Germinal center (tissue), 1 donor: ENCODE data around the gene CMIP.

ENCODE experiments used
- DNase-seq: peaks from one replicate; pipeline ENCODE4 v3.0.0; 2012; ENCODE audit warnings: mixed read lengths, low spot score

CMIP gene

DNA sequence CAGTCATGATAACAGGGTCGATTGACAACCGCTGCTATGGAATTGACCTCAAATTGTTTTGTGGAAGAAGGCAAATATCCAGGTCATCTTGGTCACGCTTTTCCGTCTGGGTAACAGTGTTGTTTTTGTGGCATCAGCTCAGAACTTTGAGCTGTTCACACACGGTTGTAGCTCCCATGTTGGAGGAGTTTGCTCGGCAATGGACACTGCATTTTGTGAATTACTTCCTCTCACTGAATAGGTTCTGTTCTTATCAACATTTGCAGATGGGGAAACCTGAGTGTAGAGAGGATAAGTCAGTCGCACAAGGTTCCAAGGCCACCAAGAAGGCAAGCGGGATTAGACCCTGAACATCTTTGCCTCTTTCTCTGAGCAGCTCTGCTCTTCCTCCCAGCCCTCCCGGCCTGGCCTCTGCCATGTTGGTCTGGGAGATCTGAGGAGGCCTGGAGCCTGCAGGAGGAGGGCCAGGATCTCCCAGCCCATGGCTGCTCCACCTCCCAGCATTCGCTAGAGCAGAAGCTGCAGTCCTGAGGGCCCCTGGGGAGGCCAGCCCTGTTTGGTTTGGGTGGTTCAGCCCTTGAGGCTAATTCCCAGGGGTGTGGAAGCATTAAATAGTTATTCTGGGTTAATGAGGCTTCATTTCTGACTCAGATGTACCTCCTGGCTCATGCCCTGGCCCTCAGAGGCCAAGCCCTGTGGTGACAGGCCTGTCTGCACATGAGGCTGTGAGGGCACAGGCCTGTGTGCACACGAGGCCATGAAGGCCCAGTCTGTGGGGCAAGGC, 180.3 kb downstream of the CMIP start:
- no peak for DNase-seq

DNA sequence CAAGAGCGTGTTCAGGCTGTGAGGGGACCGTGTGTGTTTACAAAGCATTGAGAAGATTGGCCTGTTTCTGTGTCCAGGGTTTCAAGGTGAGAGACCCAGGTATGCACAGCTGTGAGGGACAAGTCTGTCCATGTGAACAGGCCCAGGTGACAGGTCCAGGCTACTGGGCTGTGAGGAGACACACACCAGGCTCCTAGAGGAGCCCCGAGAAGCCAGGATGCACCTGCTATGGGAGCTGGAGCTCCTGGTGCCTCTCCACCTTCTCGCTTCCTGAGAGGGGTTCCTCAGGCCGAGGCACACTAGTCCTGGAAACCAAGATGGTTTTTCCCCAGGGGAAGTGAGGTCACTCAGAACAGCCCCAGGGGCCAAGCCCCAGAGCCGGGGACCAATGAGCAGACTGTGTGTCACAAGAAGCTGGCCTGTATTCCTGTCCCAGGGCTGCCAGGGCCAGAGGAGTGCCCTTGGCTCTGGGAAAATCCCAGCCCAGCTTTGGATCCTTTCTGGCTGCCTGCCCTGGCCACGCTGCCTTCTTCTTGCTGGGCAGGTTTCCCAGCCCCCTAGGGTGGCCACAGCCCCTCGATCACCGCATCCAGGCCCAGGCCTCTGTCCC, 181.0 kb downstream of the CMIP start:
- DNase-seq, result no peak

DNA sequence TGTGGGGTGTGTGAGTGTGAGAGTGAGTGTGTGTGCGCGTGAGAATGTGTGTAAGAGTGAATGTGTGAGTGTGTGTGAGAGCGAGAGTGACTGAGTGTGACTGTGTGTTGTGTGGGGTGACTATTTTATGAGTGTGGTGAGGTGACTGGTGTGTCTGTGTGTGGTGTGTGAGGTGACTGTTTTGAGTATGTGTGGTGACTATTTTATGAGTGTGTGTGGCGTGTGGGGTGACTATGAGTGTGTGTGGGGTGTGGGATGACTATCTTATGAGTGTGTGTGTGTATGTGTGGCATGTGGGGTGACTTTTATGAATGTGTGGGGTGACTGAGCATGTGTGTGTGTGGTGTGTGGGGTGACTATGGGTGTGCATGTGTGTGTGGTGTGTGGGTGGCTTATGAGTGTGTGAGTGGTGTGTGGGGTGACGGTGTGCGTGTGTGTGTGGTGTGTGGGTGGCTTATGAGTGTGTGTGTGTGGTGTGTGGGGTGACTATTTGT, 181.6 kb downstream of the CMIP start:
- no peak for DNase-seq

DNA sequence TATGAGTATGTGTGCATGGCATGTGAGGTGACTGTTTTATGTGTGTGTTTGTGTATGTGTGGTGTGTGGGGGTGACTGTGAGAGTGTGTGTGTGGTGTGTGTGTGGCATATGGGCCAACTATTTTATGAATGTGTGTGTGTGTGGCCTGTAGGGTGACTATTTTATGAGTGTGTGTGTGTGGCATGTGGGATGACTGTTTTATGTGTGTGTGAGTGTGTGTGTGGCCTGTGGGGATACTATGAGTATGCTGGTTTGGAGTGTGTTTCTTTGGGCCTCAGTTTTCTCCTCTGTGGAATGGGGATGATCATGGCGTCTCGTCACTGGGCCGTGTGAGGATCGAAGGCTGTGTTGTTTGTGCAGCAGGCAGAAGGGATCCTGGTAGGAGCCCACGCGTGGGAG, 182.4 kb downstream of the CMIP start:
- no peak for DNase-seq

DNA sequence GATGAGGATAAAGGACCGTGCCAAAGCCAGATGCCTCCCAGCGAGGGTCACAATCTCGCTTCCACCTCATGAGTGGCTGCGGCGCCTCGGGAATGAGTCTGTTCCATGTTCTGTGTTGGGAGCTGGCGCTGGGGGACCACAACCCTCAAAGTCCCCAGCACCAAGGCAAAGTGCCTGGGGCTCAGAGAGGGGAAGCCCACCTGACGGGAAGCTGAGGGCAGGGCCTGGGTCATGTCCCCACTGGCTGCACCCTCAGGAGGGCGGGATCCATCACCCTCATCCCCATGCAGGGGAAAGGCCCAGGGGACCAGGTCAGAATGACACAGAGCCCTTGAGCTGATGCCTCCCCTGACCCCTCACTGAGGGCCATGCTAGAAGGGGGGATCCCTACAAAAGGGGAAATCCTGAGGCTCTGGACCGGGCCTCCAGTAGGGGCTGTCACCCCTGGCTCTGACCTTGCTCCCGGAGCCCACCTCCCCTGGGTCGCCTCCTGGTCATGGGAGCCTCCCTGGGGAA, 183.2 kb downstream of the CMIP start:
- no peak for DNase-seq

DNA sequence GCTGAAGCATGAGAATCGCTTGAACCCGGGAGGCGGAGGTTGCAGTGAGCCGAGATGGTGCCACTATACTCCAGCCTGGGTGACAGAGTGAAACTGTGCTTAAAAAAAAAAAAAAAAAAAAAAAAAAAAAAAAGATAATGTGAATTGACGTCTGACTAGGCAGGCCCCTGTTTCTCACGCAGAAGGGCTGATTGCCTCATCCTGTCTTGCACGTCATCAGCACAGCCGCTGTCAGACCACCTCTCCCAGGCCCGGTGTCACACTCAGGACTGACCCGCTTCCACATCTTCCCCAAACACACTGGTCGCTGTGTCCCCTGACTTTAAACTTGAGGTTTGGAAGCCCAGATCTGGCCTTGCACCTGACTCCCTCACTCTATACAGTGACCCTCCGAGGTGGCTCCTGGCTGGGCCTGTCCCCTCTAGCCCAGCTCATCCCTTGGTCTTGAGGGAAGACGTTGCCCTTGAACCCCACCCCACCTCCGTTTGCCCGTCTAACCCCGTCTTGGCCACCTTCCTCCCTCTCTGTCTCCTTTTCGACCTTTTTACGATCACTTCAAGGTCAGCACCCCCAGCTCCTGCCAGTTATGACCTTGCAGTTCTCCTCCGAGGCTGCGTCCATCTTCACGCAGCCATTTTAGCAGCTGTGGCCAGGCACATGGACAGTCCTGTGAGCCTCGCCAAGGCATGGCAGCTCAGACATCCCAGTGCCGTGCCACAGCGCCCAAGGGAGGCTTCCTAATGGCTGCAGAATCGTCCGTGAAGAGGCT, 184.6 kb downstream of the CMIP start:
- no peak for DNase-seq

DNA sequence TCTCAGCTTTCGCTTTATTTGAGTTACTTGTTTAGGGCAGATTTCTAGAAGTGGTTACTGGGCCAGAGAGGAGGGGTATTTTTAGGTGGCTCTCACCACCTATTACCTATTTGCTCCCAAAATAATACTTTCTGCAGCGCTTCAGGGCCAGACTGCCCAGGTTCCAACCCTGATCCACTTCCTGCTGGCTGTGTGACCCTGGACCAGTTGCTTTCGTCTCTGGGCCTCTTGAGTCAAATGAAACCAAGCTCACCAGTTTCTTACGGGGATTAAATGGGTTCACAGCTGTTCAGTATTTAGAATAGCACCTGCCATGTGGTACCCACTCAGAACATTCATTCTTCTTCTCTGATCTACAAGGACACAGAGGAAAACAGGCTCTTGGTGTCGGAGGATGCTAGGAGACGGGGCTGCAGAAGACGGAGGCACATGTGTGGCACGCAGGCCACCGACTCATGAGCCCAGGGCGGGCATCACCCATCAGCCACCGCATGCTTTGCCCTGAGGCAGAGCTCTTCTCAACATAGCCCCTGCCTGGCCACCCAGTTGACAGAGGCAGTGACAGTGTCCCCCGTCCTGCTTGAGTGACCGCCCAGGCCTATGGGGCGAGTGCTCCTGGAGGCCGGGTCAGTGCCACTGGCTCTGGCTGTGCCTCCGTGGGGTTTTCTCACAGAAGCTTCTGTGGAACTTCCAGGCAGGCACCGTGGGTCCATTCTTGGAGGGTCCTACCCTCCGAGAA, 185.5 kb downstream of the CMIP start:
- no peak for DNase-seq

DNA sequence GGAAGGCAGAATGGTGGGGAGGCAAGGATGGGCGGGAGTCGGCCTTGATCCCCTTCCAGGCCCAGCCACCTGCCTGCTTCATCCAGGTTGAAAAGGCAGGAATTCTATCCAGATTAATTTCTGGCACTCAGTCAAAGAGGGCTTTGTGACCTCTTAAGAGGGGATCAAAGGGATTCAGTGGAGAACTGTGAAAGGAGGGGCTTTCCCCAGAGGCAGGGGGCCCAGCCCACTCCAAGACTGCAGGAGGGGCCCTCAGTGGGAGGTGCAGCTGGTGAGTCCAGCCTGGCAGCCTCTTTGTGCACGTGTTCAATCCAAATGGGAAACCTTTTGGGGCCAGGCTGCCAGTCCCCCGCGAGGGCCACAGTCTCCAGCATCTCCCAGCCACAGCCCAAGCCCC, 186.0 kb downstream of the CMIP start:
- DNase-seq, result no peak

DNA sequence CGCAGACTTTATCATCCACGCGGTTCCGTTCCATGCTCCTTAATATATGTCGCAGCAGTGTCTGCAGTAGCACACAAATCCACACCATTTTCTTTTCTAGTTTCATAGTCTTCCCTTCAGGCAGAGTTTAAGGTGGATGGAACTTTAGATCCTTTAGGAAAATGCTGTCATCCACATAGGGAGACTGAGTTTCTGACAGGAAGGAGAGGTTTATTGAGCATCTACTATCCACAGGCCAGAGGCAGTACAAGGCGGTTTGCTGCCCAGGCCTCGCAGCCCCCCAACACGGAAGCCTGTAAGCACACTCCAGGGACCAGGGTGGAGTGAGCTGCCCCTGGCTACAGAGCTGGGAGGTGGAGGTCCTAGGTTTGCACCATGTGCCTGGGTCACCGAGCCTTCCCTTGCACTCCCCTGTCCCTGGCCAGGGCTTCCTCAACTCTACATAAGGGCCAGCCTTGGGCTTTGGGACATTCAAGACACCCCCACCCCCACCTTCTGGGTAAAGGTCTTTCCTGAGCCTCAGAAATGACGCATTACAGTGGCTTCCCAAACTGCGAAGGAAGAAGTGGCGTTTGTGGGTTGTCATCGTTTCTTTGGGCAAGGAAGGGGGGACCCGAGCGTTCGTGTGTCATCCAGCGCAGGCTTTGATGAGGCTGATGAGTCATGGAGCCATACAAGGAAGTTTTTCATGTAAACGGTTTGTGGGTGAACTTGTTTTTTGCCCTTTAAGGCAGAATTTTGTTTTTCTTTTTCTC, 188.0 kb downstream of the CMIP start:
- DNase-seq, result no peak

DNA sequence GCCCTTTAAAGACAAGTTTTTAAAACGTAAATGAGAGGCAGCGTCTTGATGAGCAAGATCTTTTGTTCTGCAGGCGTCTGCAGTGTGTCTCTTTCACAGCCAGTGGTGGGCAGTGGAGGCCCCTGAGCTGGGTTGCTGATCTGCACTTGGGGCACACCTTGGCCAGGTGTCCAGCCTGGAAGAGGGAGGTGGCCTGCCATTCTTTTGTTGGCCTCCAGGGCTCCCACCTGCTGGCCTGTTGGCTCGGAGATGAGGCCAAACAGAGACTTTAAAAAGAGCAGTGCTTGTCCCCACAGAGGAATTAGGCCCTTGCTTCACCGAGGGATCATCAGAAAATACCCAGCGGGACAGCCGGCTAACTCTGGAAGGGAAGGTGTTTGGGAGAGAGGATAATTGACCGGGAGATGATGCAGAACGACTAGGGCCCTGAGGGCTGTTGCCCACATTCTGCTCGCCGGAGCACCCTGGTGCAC, 188.6 kb downstream of the CMIP start:
- no peak for DNase-seq

DNA sequence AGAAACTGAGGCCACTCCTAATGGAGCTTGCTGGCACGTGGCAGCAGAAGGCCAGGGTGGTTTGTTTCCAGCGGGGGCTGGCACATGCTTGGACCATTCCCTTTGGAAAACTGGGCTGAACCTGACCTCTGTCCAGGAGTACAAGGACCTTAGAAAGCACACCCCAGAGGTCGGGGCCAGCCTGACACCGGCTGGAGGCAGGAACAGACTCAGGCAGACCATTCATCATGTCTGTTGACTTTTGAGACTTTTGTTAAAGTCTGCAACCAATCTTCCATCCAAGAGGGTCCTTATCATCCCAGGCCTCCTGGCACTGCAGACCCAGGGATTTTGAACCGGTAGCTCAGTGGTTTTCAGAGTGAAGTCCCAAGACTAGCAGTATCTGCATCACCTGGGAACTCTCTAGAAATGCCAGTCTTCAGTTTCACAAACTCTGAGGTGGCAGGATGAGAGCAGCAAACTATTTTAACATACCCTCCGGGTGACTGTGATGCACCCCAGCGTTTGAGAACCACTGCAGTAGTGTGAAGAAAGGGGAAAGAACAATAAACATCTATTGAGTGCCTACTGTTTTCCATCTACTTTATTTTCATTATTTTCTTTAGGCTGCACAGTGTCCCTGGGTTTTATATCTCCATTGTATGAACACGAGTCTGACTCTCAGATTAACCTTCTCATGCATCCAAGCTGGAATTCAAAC, 189.2 kb downstream of the CMIP start:
- DNase-seq, result no peak

DNA sequence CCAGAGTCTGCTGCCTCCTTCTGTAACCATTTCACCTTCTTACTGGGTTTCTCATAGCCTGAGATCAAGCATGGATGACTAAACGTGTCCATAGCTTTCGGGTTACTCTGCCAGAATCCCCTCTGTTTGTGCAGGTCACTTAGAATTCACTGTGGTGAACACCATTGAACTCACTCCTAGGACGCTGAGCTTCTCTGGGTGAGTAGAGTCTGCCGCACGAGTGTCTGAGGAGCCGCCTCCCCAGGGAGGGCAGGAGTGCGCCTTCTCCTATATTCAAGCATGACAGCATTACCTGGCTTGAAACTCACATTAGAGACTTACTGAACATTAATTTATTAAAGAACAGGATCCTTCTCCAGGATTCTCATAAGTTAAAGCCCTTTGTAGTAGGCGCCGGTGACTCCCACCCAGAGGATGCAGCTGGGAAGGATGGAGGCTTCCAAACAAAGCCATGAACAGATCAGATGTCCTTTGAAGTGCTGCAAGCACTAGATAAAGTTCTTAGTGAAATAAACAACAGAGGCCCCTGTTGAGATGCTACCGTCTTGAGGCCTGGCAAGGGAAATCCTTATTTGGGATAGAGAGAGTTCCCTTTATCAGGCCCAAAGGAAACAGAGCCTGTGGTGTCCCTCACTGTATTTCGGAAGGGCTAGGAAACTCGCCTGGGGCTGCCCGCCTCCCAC, 189.9 kb downstream of the CMIP start:
- no peak for DNase-seq

DNA sequence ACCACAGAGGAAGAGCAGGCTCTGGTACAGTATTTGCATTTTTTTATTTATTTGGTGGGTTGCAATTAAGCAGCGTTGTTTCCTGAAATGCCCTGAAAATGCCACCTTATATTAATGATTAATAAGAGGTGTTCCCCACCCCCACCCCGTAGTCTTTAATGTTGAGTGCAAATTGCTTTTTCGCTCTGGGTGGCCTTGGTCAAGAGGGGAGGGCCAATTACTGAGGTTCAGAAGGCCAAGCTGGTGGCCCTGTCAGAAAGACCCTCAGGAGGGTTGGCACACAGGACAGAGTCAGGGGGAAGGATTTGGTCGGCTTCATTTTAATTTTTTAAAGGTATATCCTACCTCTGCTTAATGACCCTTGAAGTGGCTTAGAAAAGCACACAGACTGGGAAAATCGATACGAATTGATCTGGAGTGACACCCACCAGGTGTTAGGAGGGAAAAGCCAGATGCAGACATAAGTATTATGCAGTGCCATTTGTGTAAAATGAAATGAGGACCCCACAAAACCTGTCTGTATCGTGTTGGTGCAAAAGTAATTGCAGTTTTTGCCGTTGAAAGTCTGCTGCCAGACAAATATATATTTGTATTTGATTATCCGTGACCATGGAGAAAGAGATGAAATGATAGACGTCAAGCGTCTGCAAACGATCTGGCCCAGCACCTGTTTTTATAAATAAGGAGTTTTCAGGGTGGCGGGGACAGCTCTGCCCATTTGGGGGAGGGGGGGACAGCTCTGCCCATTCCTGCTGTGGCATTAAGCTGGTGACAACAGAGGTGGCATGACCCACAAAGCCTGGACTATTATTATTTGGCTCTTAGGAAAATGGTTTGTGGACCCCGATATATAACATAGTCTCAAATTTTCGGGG, 190.7 kb downstream of the CMIP start:
- no peak for DNase-seq

DNA sequence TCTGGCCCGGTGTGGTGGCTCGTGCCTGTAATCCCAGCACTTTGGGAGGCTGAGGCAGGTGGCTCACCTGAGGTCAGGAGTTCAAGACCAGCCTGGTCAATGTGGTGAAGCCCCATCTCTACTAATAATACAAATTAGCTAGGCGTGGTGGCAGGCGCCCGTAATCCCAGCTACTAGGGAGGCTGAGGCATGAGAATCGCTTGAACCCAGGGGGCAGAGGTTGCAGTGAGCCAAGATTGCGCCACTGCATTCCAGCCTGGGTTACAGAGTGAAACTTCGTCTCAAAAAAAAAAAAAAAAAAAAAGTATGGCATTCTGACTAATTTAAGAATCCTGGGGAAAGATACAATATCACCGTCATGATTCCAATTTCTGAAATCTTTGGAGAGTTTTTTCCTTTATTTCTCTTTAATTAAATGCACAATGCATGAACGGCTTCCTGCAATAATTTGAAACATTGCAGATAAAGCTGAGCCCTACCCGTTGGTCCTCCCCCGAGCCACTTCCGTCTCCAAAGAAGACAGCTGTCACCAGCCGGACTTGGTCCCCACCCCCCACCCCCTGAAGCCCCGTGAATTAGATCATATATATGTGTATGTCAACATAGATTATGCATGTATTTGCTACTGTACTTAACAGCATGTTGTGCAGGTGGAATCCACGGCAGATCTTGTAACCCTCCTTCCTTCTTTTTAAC, 191.8 kb downstream of the CMIP start:
- DNase-seq, result no peak

DNA sequence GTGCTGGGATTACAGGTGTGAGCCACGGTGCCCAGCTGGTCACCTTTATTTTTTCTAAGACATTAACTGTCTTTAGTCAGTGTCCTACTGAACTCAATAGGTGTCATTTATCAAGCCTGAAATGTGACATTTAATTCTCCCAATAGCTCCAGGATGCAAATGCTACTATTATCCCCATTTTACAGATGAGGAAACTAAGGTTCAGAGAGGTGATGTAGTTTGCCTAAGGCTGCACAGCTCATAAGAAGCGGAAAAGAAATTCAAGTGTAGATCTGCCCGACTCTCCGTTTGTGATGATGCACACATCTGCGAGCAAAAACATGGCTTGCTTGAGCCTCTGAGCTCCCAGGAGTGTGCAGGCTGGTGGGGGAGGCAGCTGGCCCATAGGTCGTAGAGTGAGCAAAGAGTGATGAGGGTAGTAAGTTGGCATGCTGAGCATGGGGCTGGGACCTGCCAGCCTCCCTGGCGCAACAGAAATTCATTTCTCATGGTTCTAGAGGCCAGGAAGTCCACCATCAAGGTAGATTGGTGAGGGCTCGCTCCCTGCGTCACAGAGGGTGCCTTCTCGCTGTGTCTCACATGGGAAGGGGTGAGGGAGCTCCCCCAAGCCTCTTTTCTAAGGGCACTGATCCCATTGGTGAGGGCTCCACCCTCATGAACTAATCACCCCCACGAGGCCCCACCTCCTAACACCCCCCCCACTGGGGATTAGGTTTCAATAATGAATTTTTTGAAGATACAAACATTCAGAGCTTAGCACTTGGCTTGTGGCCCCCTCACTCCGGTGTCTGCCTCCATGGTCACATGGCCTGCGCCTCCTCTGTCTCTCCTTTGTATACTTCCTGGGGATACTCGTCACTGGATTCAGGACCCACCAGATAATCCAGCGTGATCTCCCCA, 193.0 kb downstream of the CMIP start:
- no peak for DNase-seq

DNA sequence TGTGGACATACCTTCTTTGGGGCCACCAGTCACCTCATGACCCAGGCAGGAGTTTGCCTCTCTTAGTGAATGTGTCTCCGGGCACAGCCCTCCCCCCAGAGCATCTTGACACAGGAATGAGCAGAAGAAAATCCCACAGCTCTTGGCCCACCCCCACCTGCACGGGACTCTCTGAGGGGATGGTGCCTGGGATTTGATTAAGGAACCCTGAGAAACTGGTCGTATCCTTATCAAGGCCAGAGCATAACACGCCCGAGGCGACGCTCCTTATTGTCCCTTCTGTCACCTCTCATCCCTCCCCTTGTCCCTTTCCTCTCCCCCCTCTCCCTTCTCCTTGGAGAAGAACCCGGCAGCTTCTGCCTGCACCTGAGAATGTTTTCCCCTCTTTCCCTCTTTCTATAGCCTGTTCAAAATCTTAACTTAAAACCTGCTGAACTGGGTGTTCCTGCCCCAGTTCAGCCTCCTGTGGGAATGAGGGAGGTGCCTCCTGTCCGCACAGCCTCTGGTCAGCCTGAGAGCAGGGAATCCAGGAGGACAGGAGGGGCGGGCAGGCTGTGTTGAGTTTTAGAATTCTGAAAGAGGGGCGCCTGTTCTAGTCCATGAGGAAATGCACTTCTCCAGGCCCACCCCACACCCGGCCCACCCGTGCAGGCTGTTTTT, 193.8 kb downstream of the CMIP start:
- DNase-seq, result no peak

DNA sequence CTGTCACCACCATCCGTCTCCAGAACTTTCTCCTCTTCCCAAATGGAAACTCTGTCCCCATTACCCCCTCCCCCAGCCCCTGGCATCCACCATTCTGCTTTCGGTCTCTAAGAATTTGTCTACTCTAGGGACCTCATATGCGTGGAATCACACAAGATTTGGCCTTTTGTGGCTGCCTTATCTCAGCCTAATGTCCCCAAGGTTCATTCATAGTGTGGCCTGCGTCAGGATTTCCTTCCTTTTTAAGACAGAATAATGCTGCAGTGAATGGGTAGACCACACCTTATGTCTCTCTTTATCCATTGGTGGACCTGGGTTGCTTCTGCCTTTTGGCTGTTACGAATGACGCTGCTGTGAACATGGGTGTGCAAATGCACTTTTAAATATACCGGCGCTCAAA, 194.7 kb downstream of the CMIP start:
- DNase-seq, result no peak
